ENCODE results near the gene RASGRP1.
A peak's percentile ranks its signal among the peaks of the same experiment; 100 is the strongest.
"Not testable (repeated sequence)": the region's sequence is repeated elsewhere in the genome, so short reads cannot be mapped to it uniquely, and the experiment has no call there.

The RASGRP1 gene

GRCh38 chr15:38564557-38565286 is at the start of gene RASGRP1:
Gene RASGRP1, minus strand, starts transcription at chr15:38564814. Its CDS starts 186 bp downstream, at chr15:38564628.
- peak; percentile 45 for DNase-seq (ENCODE audit: low spot score)

DNA sequence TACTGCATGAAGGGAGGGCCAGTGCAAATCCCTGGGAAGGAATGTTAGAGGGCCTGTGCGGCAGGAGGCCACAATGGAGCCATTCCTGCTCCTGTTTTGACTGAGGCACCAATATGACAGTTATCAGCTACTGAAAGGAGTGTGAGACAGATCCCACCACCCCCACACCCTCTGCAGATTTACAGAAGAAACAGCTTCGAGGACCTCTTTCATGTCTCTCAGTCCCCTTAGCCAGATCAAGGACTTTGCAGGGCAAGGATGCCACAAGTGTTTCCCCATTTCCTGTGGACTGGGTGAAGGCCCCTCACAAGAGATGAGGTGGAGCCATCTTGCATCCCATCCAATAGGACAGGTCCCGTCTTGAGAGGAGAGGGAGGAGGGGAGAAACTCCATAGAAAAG is 48.5 kb upstream of the RASGRP1 start:
- DNase-seq (ENCODE audit: low spot score): no peak

- no peak for DNase-seq (ENCODE audit: low spot score)
These were observed 47.7 kb upstream of the RASGRP1 start for GRCh38 chr15:38612159-38612863.

GRCh38 chr15:38611228-38611627 is 46.6 kb upstream of the RASGRP1 start:
- DNase-seq (ENCODE audit: low spot score): no peak

DNA sequence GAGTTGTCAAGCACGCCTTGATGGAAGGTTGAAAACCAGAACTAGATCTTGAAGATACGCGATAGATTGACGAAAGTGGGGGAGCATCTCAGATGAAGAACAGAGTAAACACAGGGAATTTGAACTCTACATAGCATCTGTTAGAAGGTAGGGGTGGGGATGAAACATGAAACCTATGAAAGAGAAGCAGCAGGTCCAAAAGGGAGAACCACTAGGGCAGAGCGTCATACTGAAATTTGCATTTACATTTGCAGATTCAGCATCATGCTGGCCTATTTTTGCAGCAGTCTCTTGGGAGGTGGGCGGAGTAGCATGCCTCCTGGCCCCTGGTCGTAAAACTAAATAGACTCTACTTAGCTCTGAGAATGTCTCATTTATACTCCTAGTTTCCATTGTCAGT is 46.1 kb upstream of the RASGRP1 start:
- no peak for DNase-seq (ENCODE audit: low spot score)

DNA sequence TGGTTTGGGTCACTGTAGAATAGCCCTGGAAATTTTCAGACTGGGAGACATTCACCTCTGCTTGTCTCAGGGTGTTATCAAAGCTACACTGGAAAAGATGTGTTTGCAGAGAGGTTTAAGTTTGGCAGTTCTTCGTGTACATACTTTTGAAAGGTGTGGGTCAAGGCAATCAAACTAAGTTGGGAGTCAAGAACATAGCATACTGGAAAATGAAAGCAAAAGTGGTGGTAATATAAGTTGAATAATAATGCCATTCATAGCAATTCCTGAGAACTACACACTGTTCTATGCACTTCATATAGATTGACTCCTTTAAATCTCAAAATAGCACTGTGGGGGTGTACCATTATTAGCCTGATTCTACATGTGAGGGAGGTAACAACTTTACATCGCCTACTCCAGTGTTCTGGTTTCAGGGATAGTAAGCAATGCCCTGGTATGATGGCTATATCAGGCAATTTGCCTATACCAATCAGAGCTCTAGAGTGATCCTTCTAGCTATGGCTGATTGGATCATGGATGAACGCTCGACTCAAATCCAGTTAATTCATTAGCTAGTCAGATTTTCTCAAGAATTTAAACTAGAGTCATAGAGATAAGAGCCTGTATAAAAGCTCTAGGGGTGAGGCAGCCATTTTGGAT is 44.6 kb upstream of the RASGRP1 start:
- DNase-seq (ENCODE audit: low spot score): no peak

GRCh38 chr15:38608682-38609081 is 44.1 kb upstream of the RASGRP1 start:
- no peak for DNase-seq (ENCODE audit: low spot score)

DNA sequence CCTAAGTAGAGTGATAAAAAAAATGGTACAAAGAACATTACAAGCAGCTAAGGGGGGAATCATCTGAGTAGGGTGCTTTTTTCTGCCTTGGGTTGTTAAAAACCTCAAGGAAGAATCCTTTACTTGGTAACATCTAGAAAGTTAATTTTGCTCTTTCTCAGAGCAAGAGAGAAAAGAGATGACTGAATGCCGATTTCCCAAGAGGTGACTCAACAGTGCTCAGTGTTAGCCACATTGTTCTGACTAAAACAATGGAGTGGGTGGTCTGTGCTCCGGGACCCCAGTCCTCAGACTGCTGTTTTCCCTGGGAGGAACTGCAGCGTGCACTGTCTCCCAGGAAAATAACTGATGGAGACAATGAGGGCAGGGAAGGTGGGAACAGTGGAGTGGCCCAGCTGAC is 41.1 kb upstream of the RASGRP1 start:
- no peak for DNase-seq (ENCODE audit: low spot score)

DNA sequence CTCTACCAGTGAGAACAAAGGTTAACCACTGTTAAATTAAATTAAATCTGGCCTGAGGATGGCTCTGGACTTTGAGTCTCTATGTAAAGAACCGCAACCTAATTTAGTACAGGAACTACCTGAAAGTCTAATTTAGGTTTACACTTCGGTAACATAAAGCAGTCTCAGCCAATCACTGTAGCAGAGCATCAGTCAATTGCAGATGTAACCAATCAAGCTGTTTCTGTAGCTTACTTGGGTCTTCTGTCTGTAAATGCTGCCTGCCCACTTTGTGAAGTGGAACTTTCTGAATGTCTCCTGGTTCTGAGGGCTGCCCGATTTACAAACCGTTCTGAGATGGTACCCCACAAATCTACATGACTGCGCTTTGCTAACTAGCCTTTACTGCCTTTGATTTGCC is 39.1 kb upstream of the RASGRP1 start:
- no peak for DNase-seq (ENCODE audit: low spot score)

DNA sequence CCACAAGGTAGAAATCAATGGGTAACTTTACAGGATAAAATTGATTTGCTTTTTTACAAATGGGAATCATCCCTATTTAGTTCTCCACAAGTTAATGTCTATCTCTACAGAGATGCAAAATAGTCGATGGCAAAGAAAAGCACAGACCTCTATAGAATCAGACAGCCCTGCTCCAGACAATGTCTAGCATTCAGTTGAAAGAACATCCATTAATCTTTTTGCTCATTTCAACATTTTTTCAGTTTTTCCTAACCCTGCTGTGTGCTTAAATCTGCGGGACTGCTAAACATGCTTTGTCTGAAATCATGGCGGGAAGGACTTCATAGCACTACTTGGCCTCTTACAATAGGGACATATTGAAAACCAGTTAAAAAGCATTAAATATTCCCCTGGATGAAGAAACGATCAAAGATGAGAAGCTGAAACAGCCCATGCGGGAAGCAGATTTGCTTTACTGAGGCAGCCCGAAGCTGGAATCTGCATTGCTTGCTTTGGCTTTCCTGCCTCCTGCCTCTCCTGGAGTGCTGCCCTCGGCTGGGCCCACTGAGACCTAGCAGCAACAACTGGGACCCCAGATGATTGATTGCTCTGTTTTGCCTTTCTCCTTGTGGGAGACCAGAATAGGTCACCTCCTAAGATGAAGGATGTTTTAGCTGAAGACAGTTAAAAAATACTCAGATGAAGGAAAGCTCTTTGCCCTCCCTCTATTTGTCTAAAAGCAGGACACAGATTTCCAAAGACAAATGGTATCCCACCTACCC is 38.5 kb upstream of the RASGRP1 start:
- DNase-seq (ENCODE audit: low spot score): no peak

DNA sequence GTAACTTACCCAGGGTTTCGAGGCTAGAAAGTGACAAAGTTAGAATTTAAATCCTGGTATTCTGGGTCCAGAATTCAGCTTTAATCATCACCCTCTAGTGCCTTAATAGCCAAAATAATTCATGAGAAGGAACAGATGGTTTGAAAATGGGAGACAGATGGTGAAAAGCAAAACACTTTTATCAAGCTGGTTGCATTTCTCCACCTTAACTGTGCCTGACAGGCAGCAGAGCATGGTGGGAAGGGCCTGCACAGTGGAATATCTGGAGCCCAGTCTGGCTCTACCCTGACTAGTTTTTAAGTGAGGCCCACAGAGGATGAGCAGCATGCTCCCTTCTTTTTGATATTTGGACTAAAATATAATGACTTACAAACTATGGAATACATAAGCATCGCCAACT is 35.6 kb upstream of the RASGRP1 start:
- no peak for DNase-seq (ENCODE audit: low spot score)

GRCh38 chr15:38598749-38599148 is 34.1 kb upstream of the RASGRP1 start:
- DNase-seq (ENCODE audit: low spot score): no peak

DNA sequence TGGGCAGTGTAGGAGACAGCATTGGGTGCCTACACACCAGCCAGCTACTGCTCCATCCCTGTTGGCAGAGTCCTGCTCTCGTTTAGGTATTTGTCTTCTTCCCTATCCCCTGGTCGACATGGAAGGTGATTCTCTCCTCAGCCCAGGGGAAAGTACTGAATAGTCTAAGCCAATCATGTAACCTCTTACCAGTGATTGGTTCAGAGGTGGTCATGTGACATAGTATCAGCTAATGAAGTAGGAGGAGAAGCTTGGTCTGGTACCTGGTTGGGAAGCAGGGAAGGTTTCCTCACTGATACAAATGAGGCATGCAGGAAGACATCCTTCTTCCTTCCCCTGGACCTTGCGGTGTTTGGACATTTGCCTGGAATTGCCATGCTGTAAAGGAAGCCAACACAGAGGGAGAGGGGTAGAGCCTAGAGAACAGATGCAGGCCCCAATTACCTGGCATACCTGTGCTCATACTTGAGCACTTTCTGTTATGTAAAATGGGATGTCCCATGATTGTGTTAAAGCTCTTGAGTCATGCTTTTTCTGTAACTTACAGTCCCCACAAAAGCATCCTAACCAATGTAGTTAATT is 32.7 kb upstream of the RASGRP1 start:
- DNase-seq (ENCODE audit: low spot score): no peak

- peak; percentile 31 for DNase-seq (ENCODE audit: low spot score)
These were observed 28.9 kb upstream of the RASGRP1 start for GRCh38 chr15:38593524-38593923.

- peak; percentile 54 for DNase-seq (ENCODE audit: low spot score)
These were observed 24.9 kb upstream of the RASGRP1 start for GRCh38 chr15:38589502-38589901.

DNA sequence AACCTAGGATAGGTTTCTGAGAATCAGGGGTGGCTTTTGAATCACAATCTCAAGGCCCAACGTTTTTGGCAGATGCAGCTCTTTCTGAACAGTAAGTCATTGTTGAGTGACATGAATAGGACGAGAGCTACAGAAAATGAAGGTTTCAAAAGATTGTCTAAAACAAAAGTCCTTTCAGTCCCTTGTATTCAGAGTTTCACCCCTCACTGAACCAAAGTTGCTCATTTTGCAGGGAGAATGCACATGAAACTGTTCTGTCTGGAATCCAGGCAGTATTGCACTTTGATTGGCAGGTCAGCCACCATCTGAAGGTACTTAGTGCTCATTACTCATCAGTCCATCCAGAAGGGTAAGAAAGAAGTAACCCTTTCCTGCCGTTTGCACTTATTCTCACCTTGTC is 24.1 kb upstream of the RASGRP1 start:
- DNase-seq (ENCODE audit: low spot score): no peak

GRCh38 chr15:38587214-38587613 is 22.6 kb upstream of the RASGRP1 start:
- no peak for DNase-seq (ENCODE audit: low spot score)

GRCh38 chr15:38586005-38586404 is 21.4 kb upstream of the RASGRP1 start:
- not testable (repeated sequence) for DNase-seq (ENCODE audit: low spot score)

DNA sequence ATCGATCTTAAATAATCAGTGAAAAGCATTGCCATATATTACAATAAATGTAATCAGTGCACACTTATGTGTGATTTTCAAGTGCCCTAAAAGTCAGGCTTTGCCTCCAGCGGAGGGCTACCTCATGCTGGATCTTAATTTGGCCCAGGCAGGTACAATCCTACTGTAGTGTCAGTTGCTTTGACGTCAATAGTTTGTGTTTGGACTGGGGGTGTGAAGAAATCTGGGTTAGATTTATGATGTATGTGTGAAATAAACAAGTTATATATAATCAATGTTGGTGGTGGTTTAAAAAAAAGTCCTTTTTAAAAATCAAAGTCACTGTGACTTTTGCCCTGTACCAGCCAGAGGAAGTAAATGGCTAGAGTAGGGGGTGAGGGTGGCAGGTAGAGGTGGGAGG is 14.0 kb upstream of the RASGRP1 start:
- no peak for DNase-seq (ENCODE audit: low spot score)

DNA sequence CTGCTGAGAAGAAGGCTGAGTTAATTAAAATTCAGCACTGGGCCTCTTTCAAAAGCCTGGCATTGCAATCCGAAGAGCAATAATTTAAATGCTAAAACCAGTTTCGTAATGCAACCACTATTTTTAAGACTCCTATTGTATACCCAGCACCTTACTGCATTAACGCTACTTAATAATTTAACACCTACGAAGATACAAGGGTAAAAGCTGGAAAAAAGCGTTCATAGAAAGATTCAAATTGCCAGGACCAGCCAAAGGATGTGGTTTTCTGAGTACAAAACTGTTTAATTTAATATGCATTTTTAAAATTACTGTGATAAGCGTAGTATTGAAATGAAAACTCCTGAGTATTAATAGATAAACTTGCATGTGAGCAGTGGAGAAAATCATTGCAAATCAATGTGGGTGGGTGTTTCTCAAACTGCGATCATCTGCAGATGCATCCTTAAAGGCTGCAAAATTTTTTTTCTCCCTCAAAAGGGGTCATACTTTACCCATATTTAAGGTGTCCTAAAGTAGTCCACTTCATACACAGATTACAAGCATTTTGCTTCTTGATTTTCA is 12.9 kb upstream of the RASGRP1 start:
- DNase-seq (ENCODE audit: low spot score): no peak

- no peak for DNase-seq (ENCODE audit: low spot score)
These were observed 12.2 kb upstream of the RASGRP1 start for GRCh38 chr15:38576837-38577236.

DNA sequence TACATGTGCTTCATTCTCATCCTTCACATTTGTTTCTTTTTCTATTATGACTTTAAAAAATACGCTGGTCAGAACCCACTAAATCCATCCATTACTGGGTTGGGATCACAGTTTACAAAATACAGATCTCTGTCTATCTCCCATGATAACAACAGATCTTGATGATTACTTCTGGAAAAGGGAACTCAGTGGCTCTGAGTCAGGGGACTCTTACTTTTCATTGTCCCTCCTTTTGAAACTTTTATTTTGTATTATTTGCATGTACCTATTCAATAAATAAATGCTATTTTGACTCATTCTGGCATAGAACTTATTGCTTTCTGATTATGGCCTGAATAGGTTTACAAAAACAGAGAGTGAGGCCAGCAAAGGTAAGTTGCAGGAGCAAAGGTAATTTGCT is 11.6 kb upstream of the RASGRP1 start:
- DNase-seq (ENCODE audit: low spot score): no peak

Data from hepatic stellate cell (primary cell).